ENCODE results near the gene PCSK1N.
"Not testable (repeated sequence)": the region's sequence is repeated elsewhere in the genome, so short reads cannot be mapped to it uniquely, and the experiment has no call there.

The PCSK1N gene

DNA sequence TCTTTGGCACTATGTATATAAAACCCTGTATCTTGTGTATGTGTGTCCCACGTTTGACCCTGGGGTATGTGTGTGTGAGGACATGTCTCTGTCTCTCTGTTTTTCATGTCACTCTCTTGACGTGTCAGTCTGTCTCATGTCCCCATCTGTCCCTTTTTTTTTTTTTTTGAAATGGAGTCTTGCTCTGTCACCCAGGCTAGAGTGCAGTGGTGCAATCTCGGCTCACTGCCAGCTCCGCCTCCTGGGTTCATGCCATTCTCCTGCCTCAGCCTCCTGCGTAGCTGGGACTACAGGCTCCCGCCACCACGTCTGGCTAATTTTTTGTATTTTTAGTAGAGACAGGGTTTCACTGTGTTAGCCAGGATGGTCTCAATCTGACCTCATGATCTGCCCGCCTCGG, 16.0 kb downstream of the PCSK1N start:
- not testable (repeated sequence) for DNase-seq

DNA sequence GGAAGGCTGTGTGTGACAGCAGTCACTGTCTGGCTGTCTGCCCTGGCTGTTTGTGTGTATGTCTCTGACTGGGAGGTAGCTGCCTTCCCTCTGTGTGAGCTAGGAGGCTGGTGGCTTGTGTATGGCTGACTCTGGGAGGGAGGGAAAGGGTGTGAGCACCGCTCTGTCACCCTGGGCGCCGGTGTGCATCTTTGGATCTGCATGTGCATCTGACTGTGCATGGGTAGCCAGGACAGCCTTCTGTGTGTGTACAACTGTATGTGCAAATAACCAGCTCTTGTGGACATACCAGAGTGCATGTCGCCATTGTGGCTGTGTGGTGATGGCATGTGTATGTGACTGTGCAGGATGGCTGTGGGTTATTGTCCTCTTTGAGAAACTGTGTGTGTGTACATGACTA, 16.5 kb downstream of the PCSK1N start:
- DNase-seq, result no peak

DNA sequence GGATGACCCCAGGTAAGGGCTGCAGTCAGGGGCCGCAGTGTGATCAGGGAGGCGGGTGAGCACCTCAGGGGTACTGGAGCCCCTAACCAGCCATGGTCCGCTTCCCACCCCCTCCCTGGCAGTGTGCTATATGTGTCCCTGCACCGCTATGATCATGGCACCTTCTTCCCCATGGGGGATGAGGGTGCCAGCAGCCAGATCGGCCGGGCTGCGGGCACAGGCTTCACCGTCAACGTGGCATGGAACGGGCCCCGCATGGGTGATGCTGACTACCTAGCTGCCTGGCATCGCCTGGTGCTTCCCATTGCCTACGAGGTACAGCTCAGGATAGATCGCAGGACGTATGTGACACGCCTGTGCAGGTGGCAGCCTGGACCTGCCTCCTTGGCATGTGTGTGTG, 17.3 kb downstream of the PCSK1N start:
- no peak for DNase-seq

- DNase-seq, result no peak
Observed at GRCh38 chrX:48816014-48816810, 19.2 kb downstream of the PCSK1N start.

DNA sequence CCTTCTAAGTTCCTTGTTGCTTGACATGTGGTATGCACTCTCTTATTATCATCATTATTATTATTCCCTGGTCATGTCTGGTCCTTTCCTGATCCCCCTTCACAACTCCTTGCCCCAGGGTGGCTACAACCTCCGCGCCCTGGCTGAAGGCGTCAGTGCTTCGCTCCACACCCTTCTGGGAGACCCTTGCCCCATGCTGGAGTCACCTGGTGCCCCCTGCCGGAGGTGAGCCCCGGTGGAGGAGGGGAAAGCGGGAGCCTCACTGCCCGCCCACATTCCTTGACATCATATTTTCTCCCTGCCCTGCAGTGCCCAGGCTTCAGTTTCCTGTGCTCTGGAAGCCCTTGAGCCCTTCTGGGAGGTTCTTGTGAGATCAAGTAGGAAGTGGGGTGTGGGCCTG, 20.1 kb downstream of the PCSK1N start:
- no peak for DNase-seq

GRCh38 chrX:48814722-48815121, 20.7 kb downstream of the PCSK1N start:
- no peak for DNase-seq

DNA sequence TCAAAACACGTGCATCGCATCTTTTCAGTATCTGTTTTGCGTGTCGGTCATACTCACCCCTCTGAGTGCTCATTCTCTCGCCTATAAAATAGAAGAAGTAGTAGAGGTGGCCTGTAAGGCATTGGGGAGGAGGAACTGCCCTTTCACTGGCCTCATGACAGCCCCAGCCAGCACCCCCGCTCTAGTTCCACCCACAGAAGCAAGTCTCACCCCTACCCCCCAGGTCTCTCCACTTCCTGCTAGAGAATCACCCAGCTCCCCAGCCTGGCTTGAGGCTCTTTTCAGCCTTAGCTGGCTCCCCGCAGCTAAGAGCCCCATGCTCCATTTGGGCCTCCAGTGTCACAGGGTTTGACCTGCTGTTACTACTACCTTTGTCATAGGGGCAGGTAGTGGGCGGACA, 21.8 kb downstream of the PCSK1N start:
- DNase-seq, result no peak

- no peak for DNase-seq
Observed at GRCh38 chrX:48806081-48806480, 29.3 kb downstream of the PCSK1N start.

DNA sequence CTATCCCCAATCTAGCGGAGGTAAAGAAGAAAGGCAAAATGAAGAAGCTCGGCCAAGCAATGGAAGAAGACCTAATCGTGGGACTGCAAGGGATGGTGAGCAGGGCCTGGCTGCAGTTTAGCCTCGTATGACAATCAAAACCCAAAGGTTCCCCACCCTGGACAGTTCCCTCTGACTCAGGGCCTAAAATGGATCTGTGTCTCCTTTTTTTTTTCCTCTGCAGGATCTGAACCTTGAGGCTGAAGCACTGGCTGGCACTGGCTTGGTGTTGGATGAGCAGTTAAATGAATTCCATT, 32.6 kb downstream of the PCSK1N start:
- no peak for DNase-seq

DNA sequence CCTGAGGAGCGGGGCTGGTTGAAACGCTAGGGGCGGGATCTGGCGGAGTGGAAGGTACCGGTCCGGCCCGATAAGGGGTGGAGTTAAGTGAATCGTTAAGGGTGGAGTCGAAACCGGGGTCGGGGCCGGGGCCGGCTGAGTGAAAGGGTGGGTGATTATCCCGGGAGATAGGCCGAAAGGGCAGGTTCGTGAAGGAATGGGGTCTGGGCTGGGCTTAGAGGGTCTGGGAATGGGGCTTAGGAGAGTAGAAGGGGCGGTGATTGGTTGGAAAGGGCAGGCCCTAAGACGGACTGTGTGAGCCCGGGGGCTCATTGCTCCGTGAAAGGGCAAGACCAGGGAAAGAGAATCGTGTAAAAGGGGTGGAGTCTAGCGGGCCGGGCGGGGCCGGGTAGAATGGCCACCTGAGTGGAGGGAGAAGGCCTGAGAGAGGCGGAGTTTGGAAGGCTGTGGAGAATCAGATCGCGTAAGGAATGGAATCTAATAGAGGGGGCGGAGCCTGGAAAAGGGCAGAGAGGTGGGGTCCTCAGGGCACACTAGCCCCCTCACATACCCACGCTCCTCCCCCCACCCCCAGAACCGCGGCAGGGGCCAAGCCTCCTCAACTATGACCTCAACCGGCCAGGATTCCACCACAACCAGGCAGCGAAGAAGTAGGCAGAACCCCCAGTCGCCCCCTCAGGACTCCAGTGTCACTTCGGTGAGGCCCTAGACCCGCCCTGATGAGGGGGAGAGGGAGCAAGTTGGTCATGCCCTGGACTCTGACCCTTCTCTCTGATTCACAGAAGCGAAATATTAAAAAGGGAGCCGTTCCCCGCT, 33.1 kb downstream of the PCSK1N start:
- DNase-seq, result peak; percentile 76 to 77

GRCh38 chrX:48801280-48802088, 33.9 kb downstream of the PCSK1N start, which contains the start of gene HDAC6:
Gene HDAC6, plus strand, starts transcription at chrX:48802067. Its CDS starts 626 bp downstream, at chrX:48802693.
- DNase-seq, result peak; percentile 98

- DNase-seq, result no peak
Observed at GRCh38 chrX:48800574-48801279, 34.7 kb downstream of the PCSK1N start.

- DNase-seq, result no peak
Observed at GRCh38 chrX:48798318-48798717, 37.1 kb downstream of the PCSK1N start.

DNA sequence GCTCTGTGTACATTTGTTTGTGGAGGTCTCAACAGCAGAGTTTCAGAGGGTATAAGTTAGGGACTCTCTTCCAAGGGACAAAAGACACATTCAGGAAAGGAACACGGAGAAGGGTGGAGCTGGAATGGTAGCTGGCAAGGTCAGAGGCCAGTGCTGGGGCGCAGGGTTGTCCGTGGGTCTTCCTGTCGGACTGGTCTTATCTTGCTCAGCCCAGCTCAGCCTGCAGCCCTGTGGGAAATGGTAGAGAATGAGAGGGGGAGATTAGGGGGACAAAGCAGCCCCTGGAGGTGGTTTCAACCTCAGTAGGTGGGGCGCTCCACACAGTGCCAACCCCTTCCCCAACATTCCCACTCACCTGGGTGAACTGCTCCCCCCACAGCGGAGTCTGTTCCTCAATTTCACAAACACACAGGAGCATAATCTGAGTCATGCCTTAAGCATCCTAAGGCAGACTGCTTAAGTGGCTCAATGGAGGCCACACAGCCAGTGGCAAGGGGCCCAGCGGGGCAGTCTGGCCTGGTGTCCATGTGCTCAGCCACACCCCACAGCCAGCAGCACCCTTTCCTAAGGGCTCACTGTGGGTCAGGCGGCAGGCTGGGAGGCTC, 40.4 kb downstream of the PCSK1N start:
- no peak for DNase-seq

DNA sequence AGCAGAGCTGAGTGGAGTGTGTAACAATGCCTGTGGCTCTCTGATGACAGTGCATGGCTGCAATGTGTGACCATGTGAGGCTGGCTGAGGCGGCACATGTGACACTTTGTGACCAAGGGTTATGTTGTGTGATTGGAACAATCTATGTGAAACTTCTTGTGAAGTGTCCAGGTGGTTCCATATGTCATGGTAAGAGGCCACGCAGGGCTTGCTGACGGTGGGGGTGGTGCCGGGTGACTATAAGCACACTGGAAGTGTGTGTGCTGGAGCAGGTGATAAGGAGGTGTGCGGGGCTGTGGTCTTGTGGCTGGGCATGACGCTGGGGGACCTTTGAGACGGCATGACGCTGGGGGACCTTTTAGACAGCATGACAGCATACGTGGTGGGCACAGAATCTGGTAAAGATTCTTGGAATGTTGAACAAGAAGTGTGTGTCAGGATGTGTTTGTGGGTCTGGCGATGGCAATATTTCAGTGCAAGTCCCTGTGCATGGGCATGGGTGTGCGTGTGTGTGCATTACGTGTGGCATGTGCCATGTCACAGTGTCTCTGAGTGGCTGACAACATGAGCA, 41.0 kb downstream of the PCSK1N start:
- no peak for DNase-seq

DNA sequence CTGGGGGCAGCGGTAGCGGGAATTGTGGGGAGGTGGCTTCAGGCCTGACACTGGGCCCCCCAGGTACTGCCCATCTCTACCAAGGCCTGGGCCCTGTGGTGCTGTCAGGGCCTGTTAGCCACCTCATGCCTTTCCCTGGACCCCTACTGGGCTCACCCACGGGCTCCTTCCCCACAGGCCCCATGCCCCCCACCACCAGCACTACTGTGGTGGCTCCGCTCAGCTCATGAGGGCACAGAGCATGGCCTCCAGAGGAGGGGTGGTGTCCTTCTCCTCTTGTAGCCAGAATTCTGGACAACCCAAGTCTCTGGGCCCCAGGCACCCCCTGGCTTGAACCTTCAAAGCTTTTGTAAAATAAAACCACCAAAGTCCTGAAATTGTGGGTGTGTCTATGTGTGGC, 41.5 kb downstream of the PCSK1N start:
- DNase-seq, result no peak

- DNase-seq, result no peak
Observed at GRCh38 chrX:48792219-48792618, 43.2 kb downstream of the PCSK1N start.

GRCh38 chrX:48791063-48791820, 44.2 kb downstream of the PCSK1N start:
- DNase-seq, result no peak

DNA sequence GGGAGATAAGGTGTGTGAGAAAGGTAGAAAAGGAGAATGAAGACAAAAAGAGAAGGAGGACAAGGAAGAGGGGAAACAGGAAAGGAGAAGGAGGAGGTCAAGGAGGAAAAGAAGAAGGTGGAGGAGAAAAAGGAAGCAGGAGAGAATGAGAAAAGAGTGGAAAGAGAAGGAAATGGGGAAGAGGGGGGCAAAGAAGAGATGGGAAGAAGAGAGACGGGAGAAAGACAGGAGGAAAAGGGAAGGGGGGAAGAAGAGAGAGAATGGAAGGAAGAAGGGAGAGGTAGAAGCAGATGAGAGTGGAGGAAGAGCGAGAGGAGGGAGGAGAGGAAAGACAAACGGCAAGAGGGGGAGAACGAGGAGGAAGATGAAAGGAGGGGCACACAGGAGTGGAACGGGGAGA, 44.9 kb downstream of the PCSK1N start:
- no peak for DNase-seq

DNA sequence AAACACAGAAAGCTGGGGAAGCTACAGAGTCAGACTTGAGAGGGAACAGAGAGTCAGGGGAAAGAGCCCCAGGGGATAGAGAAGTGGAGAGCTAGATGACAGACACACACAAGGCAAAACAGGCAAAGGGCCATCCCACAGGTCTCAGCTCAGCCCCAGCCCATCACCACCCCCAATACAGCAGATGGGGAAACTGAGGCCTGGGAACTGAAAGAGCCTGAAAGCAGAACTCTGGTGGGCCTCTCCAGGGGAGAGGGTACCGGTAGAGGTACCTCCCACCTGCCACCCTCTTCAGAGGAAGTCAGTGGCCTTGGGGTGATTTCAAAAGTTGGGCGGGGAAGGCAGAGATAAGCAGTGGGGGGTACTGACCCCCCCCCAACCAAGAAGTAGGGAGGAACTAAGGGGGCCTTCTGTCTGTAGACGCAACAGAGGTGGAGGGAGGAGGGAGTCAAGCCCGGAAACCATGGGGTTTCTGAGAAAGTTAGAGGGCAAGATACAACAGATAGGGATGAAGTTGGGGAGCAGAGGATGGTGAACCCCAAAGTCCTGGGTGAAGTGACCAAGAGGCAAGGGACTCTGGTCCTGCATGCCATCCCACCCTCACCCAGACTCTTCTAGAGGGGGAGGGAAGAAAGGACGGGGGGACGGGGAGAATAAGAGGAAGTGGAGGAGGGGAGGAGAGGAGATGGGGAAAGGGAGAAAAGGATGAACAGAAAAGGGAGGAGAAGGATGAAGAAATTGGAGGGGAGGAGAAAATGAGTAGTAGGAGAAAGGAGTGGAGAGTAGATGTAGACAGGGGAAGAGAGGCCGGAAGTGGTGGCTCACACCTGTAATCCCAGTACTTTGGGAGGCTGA, 45.8 kb downstream of the PCSK1N start:
- peak; percentile 20 to 27 for DNase-seq
